Vagina (tissue), 2 donors: ENCODE measurements around the gene STT3B. TPM values are rescaled to one million over a fixed set of nuclear protein-coding genes. Genes with fewer than 3 reads are reported as not detected.

Source experiments
- DNase-seq, 2 donors: peaks; one replicate each; pipeline ENCODE4 v3.0.0-alpha.2; 2017; ENCODE audit errors: extremely low spot score in 2 of 2
- H3K27ac ChIP-seq: fragments of 200-600 bp; sonication (generic); one replicate; pipeline ENCODE4 v1.5.1; 2019
- H3K27me3 ChIP-seq: fragments of 200-600 bp; sonication (generic); one replicate; pipeline ENCODE4 v1.5.1; 2019
- H3K36me3 ChIP-seq, 2 donors: fragments of 200-600 bp; sonication (generic); one replicate each; pipeline ENCODE4 v1.5.1; 2017 to 2019
- H3K4me1 ChIP-seq: fragments of 200-600 bp; sonication (generic); one replicate; pipeline ENCODE4 v1.5.1; 2019
- H3K4me3 ChIP-seq, 2 donors: fragments of 200-600 bp; sonication (generic); 1 replicate in 1 of 2; 2 replicates in 1 of 2; pipeline ENCODE4 v1.5.1; 2016 to 2019
- H3K9me3 ChIP-seq: fragments of 200-600 bp; sonication (generic); one replicate; pipeline ENCODE4 v1.5.1; 2019
- CTCF ChIP-seq, 3 experiments: fragments of 450-650 bp in 2 of 3; fragments of 200-600 bp in 1 of 3; sonication (generic) in 1 of 3; IDR thresholded peaks; one replicate each; pipeline ENCODE4 v1.5.1; 2017 to 2019; ENCODE audit warnings: antibody characterized with exemption in 3 of 3, mild to moderate bottlenecking in 2 of 3, moderate library complexity in 2 of 3
- POLR2A ChIP-seq, 2 donors: fragments of 450-650 bp; IDR thresholded peaks; one replicate each; pipeline ENCODE4 v1.6.1; 2017; ENCODE audit warnings: antibody characterized with exemption in 2 of 2, mild to moderate bottlenecking in 2 of 2, moderate library complexity in 2 of 2
- POLR2AphosphoS5 ChIP-seq, 2 donors: sonication (generic); formaldehyde crosslinking; IDR thresholded peaks; one replicate each; pipeline ENCODE4 v1.9.0; 2017; ENCODE audit warnings: antibody characterized with exemption in 2 of 2, mild to moderate bottlenecking in 2 of 2, low read depth in 1 of 2; ENCODE audit not compliant: insufficient read depth in 1 of 2
- intact Hi-C: fragments of 100-400 bp; cut with DNase I; formaldehyde crosslinking; loops from one replicate; pipeline ENCODE4 v1.15.1; 2023
- total RNA-seq: library from RNA; depleted of rRNA; stranded (reverse); fragments of >200 nt; gene quantifications from one replicate; pipeline ENCODE4 v1.2.3, GENCODE V29; 2016

STT3B gene
- total RNA-seq, 1 donor from 2014 or later, result 65.3 TPM

DNA sequence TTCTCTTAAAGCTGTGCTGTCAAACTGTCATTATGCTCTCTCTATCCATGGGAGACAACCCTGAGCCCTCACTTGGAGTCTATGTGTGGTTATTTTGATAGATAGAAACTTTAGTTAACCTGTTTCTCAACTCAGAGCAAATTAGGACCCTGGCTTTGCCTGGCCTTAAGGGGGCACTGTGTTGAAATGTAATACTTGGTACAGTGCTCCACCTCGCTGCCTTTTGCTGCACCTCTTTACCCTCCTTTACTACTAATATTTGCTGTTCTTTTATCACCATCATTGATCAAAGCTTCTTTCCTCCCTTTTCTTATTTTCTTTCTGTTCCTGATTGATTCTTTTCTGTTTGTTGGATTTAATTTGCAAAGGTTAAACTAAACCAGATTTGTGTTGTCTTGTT, 34.3 kb downstream of the STT3B start:
- intact Hi-C loops, result no loop called here
- H3K4me1 ChIP-seq, result peaks cover 69% of the 10 kb centered on the region

DNA sequence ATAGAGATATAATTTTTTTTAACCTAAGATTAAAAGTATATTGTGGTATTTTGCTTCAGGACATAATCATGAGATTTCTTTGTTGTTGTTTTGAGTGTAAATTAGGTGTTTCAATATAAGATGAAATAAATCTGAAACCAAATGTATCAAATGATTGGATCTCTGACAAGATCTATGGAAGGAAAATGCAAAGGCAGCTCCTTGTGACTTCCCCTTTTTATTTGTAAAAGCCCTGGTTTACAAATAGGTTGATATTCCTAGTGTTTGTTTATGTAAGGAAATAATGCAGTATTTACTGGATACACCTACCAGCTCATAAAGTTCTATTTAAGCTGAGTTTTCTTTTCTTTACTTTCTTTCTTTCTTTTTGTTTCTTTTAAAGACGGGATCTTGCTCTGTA, 35.9 kb downstream of the STT3B start:
- H3K9me3 ChIP-seq, result no peaks in the 10 kb centered on the region
- H3K4me1 ChIP-seq, result peaks cover 60% of the 10 kb centered on the region
- no peaks in the 10 kb centered on the region for H3K36me3 ChIP-seq
- no peak for DNase-seq
- no peak overlapping the region for H3K27ac ChIP-seq
- H3K27me3 ChIP-seq, result no peaks in the 10 kb centered on the region
- TF ChIP-seq POLR2A (IDR thresholded peaks at IDR 0.05) (no peak), POLR2AphosphoS5 (IDR thresholded peaks at IDR 0.05; ENCODE audit: insufficient read depth in 1 of 2, low read depth in 1 of 2) (no peak), CTCF (IDR thresholded peaks at IDR 0.05) (no peak)
- intact Hi-C loops, result no loop called here
- H3K4me3 ChIP-seq, result no peak overlapping the region

More for the DNA sequence above, 34.3 kb downstream of the STT3B start:
- Histone ChIP-seq H3K27me3 (no peaks in the 10 kb centered on the region), H3K27ac (no peak overlapping the region), H3K4me3 (no peak overlapping the region), H3K9me3 (no peaks in the 10 kb centered on the region), H3K36me3 (no peaks in the 10 kb centered on the region)
- TF ChIP-seq POLR2A (IDR thresholded peaks at IDR 0.05) (no peak), POLR2AphosphoS5 (IDR thresholded peaks at IDR 0.05; ENCODE audit: insufficient read depth in 1 of 2, low read depth in 1 of 2) (no peak), CTCF (IDR thresholded peaks at IDR 0.05) (no peak)
- DNase-seq, result no peak

DNA sequence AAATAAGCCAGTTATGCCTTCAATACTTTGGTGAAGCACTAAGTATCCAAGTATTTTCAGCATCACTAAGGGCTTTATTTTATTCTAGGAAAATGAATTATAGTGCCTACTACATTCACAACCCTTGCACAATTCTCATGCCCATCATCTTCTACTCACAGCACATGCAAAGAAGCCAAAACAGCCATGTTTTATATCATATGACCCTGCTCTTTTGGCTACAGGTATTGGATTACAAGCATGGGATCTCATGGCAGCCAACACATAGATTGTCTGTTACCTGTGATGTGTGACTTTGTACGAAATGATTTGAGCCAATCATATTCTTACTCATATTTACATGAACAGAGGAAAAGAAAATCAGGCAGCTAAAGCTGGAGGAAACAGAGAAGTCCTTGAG, 38.6 kb downstream of the STT3B start:
- Histone ChIP-seq H3K4me1 (peaks cover 61% of the 10 kb centered on the region), H3K36me3 (no peaks in the 10 kb centered on the region), H3K27me3 (no peaks in the 10 kb centered on the region), H3K27ac (no peak overlapping the region), H3K9me3 (no peaks in the 10 kb centered on the region), H3K4me3 (no peak overlapping the region)
- intact Hi-C loops, result no loop called here
- no peak for DNase-seq
- no peak for TF ChIP-seq POLR2A (IDR thresholded peaks at IDR 0.05)
- no peak for TF ChIP-seq POLR2AphosphoS5 (IDR thresholded peaks at IDR 0.05; ENCODE audit: insufficient read depth in 1 of 2, low read depth in 1 of 2)
- TF ChIP-seq CTCF (IDR thresholded peaks at IDR 0.05), result no peak

GRCh38 chr3:31572236-31573004, 39.7 kb downstream of the STT3B start:
- Histone ChIP-seq H3K4me1 (peaks cover 51% of the 10 kb centered on the region), H3K4me3 (no peak overlapping the region), H3K9me3 (no peaks in the 10 kb centered on the region), H3K27me3 (no peaks in the 10 kb centered on the region), H3K36me3 (no peaks in the 10 kb centered on the region), H3K27ac (no peak overlapping the region)
- intact Hi-C loops, result no loop called here
- no peak for DNase-seq
- TF ChIP-seq POLR2A (IDR thresholded peaks at IDR 0.05) (no peak), CTCF (IDR thresholded peaks at IDR 0.05) (no peak), POLR2AphosphoS5 (IDR thresholded peaks at IDR 0.05; ENCODE audit: insufficient read depth in 1 of 2, low read depth in 1 of 2) (no peak)

GRCh38 chr3:31573036-31573779, 40.5 kb downstream of the STT3B start:
- intact Hi-C loops, result no loop called here
- Histone ChIP-seq H3K9me3 (no peaks in the 10 kb centered on the region), H3K27me3 (no peaks in the 10 kb centered on the region), H3K4me1 (peaks cover 47% of the 10 kb centered on the region), H3K4me3 (no peak overlapping the region), H3K36me3 (peaks cover 0 to 2% of the 10 kb centered on the region in 2 donors), H3K27ac (no peak overlapping the region)
- TF ChIP-seq CTCF (IDR thresholded peaks at IDR 0.05), result no peak
- no peak for TF ChIP-seq POLR2A (IDR thresholded peaks at IDR 0.05)
- no peak for TF ChIP-seq POLR2AphosphoS5 (IDR thresholded peaks at IDR 0.05; ENCODE audit: insufficient read depth in 1 of 2, low read depth in 1 of 2)
- DNase-seq, result no peak
